Inferior parietal cortex (tissue), 1 donor: ENCODE measurements around the gene SLC18A3.

Experiments
- DNase-seq: peaks from one replicate; pipeline ENCODE4 v3.0.0-alpha.2; 2016; ENCODE audit errors: extremely low spot score

The SLC18A3 gene

DNA sequence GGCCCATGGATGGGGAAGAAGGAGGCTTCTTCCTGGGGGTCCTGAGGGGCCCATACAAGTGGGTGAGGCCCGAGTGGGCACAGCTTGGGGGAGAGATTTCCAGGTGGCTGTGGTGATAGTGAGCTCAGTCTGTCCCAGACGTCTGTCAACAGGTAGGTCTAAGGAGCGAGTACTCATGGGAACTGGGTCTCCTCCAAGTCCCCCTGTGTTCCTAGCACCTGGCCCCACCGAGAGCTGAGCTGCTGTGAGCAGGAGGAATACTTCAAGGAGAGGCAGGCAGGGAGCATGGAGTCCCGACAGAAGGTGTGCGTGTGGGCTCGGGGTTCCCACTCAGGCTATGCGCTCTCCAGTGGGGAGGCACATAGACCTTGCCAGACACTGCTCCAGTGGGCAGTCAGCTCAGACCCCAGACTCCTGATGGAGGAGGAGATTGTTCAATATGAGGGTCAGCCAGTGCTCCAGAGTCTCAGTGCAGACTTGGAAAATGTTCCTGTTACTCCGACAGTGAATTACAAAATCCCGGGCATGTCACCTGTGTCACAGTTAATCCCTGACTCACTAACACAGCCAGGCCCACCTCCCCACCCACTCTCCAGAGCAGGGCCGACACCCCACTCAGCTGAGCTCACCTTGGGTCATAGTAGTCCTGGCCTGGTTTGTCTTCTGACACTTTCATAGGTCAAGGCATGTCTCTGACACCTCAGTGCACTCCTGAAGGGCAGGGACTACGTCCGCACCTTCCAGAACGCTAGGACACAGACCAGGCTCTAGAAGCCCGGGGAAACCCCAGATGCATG lies 41.1 kb downstream of the SLC18A3 start:
- DNase-seq = no peak

DNA sequence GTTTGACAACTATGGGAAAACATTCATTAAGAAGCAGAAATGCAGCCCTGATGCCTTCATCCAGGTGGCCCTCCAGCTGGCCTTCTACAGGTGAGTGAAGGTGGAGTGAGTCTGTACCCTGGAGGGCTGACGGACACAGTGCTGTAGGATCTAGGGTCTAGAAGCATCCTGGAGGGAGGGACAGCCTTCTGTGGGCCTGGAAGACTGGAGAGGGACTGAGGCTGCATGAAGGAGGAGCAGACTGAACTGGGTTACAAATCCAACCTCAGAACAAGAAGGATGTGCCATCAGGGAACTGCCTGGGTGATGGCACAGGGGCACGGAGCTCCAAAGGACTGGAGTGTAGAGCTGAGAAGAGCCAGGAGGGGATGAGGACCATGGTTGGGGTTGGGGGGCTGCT lies 41.8 kb downstream of the SLC18A3 start:
- DNase-seq = no peak

DNA sequence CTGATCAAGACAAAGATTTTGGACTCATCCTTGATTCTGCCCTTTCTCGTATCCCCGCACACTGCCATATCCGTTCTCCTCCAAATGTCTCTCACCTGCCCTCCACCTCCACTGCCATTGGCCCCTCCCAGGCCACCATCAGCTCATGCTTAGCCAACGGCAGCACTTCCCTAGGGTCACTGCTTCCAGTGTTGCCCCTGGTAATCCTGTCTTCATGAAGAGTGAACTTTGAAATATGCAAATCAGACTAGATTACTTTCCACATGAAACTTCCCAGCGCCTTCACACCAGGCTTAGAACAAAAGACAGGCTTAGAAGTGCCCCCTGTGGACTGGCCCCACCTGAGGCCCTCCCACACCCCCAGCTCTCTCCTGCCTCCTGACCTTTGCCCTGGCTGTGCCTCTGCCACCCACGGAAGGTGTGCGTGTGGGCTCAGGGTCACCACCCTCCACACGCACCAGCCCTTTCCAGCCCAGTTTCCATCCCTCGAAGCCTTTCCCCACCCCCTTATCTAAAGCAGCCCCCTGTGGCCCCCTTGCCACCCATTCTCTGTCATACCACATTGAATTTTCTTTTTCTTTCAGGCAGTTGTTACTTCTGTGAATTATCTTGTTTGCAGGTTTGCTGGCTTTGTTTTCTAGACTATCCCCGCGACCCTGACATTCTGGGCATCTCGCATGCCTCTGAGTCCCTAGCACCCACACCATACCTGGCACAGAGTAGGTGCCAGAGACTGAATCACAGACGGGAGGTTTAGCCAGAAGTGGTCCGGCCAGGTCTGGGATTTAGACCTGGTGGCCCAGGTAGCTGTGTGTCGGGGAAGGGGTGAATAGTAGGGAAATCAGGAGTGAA lies 42.5 kb downstream of the SLC18A3 start:
- no peak for DNase-seq

DNA sequence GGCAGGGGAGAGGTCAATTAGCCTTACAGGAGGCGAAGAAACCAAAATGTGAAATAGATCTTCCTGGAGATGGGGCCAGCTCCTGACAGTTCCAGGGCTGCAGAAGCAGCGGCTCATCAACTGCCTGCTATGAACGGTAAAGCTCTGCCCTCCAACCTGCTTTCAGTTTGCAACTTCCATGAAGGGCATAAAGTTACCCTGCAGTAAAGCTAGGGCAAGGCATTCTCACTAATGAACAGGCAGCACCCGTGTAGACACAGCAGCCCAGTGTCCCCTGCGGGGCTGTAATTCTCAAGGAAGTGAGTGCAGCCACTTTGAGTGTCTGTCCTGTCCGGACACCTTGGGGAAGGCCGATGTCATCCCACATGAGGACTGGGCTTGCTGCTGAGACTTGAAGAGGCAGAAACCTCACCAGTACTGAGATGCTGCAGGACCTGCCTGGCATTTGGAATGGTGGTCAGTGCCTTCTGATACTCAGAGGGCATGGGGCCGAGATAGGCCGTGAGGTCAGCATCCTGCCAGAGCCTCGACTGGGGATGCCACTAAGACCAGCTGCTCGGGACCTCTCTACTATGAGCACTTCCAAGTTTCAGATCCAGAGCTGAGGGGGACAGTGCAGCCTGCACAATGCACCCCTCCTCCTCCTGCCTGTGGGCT lies 43.3 kb downstream of the SLC18A3 start:
- DNase-seq = no peak

DNA sequence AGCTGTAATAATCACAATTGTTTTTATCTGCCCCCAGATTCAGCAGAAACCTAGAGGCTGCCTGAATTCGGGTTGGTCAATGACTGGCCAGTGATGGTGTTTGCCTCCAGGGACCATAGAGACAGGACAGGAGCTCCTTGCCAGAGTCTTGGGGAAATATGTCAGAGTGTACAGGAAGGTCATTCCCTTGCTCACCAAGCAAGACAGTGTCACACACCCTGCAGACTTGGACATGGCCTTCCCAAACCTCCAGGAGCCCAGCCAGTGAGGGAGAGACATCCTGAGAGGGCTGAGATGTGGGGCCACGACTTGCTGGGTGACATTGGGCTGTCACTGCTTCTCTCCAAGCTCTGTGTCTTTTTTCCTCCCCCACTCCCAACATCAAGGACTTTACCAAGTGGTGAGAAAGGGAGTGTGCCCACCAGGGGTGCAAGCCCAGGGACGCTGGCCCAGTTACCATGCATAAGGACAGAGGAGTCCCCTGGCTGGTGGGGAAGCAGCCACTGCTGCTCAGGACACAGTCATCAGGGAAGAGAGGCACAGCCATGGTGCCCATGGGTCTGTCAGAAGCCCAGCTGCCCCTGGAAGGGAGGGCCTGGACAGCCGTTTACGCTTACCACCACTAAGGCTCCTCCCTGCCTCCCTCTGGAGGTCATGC lies 44.1 kb downstream of the SLC18A3 start:
- no peak for DNase-seq

DNA sequence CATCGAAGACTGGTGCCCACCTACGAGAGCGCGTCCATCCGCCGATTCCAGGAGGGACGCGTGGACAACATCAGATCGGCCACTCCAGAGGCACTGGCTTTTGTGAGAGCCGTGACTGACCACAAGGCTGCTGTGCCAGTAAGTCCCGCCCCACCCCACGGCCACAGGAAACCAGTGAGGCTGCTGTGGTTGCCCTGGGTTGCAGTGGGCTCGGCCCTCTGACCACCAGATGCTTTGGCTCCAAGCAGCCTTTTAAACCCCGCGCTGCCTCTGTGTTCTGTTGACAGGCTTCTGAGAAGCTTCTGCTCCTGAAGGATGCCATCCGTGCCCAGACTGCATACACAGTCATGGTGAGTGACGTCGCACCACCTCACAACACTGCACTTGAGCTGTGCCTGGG lies 45.0 kb downstream of the SLC18A3 start:
- DNase-seq = no peak

DNA sequence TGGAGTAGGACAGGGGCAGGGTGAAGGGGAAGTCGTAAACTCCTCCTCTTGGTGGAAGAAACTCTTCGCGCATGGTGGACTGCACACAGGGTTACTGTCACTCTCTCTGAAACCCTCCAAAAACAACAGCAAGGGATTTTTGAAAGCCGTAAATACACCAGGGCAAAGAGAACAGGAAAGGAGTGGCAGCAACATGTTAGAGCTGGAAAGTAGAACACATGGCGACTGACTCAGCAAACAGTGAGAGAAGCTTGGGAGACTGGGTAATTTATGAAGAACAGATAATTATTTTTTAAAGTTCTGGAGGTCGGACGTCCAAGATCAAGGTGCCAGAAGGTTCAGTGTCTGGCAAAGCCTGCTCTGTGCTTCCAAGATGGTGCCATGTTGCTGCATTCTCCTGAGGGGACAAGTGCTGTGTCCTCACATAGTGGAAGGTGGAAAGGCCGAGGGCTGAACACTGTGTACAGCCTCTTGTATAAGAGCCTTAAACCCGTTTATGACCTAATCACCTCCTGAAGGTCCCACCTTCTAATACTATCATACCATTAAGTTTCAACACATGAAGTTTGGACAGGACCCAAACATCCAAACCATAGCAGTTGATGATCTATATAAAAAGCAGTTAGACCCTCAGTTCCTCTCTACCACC lies 46.9 kb downstream of the SLC18A3 start:
- no peak for DNase-seq

DNA sequence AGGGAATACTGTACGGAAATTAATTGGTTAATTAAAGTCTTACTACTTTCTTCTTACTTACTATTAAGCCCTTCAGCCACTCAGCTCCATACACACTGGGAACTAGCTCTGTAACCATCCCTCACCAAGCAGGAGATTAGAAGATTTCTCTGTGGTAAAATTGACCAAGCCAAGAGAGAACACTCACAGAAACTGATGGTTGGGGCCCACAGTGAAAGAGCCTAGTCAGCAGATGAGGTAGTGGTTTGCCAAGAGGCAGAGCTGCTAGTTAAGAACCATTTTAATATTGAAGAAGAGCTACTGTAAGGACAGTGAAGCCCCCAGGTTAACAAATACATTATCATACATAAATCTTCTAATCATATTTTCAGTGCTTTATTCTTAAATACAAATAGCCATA lies 47.5 kb downstream of the SLC18A3 start:
- DNase-seq = no peak

DNA sequence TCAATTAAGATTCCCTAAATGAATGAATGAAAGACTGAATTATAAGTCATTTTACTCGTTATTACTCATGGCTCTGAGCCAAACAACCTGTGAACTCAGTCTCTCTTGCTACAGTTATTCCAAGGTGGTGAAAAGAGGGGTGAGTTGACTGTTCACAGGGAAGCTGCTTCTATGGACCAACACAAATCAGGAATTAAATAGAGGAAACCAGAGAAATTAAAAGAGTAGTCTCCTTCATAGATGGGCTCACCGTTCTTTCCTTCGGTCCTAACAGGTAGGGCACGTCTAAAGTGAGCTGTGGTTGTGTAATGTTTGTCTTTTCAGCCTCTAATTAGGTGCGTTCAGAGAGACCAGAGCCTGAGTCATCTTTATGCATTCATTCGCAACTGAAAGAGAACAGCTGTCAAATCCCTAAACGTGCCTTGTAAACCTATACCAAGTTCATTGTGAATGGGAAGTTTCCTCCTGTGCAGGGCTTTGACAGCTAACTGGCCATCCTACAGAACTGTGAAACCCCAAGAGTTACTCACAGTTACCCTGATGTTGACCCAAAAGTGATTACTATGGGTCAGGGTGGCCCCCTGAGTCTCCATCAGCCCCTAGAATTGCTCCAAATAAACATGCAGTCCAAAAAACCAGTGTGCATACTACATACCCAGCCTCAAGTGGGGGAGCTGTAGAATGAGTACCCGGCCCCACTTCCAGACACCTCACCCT lies 51.2 kb downstream of the SLC18A3 start:
- DNase-seq = no peak
